HPDE6-E6E7 (cell line): ENCODE data around the gene BID.

ENCODE experiments used
- DNase-seq: peaks from one replicate; pipeline ENCODE4 v3.0.0; 2011; ENCODE audit warnings: missing footprints; ENCODE audit errors: extremely low spot score

The BID gene

DNA sequence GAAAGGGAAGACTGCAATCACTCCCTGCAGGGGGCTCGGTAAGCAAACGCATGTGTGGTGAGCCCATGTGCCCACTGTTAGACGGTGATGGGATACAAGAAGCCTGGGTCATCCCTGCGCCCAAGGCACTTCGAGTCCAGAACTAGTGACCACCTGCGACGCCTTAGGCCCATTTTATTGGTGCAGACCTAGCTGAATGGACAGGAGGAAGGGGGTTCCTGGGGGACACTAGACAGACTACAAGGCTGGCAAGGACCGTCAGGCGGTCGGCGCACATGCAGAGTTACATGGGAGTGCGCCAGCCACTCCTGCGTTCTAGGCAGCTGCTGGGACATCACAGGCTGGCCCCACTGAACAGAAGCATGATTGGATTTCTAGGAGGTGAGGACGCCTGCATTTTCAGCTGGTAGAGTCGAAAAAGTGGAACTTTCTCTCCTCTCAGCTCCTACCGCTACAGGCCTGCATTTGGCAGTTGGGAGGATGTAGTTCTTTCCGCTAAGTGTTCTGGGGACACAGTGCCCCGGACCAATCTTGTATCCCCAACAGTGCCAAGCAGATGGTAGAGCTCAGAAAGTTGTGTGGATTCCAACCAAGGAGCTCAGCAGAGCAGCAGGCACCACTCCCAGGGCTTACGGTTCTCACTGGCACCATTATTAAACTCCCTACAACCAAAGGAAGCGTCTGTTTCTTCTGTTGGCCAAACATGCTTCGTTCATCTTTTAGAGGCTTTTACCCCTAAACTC is 35.7 kb downstream of the BID start:
- no peak for DNase-seq

- no peak for DNase-seq
Observed at GRCh38 chr22:17734187-17734586, 40.1 kb downstream of the BID start.

DNA sequence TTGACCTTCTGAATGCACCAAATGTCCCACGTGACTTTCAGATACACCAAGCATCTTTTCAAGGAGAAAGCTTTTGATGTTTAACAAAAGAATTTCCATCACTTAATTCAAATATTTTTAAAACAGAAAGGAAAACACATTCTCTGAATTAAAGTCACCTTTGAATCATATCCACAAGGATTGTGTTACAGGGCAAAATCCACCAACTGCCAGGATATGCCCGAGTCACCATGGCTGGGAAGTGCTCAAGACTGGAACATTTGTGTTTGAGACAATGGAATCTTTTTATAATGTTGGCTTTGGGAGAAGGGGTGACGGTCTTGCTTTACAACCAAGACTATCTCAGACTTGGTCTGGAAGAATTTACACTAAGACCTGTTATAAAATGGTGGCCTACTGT is 40.8 kb downstream of the BID start:
- DNase-seq = no peak

DNA sequence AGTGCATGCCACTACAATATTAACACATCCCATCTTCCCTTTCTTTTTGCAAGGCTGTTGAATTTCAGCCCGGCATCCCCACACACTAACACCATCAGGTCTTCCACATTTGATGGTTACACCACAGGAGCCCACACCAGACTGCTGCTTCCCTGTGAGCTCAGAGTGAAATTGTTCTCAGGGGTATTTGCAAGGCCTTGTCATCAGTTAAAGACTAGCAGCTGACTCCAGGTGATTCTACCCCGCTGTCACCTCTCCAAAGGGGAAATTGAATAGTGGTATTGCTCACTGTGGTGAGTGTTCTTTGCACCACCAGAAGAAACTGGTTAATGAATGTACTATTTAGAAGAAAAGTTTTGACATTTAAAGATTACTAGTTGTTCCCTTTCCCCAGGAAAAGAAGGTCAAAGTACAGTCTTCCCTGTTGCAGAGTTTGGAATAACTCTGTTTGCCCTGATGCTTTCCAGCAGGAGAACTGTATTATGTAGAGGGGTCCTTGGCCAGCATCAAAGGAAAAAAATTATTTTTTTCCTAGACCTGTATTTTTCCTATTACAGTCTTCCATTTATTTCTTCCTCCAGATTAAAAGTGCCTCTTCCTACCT is 41.9 kb downstream of the BID start:
- DNase-seq = no peak

- no peak for DNase-seq
Observed at GRCh38 chr22:17729561-17729960, 44.7 kb downstream of the BID start.

DNA sequence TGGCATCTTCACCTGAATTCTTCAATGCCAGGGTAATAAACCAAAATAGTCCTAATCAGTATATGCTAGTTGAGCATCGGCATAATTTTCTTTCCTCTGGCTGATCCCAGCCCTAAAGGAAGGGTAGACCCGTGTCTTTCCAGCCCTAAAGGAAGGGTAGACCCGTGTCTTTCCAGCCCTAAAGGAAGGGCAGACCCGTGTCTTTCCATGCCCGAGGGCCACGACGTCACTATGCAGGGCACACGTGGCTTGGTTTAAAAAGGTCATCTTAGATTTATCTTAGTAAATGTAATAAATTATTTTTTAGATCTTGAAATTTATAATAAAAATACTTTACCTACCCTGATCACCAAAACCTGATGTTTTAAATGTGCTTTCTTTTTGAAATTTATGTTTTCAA is 45.5 kb downstream of the BID start:
- no peak for DNase-seq

DNA sequence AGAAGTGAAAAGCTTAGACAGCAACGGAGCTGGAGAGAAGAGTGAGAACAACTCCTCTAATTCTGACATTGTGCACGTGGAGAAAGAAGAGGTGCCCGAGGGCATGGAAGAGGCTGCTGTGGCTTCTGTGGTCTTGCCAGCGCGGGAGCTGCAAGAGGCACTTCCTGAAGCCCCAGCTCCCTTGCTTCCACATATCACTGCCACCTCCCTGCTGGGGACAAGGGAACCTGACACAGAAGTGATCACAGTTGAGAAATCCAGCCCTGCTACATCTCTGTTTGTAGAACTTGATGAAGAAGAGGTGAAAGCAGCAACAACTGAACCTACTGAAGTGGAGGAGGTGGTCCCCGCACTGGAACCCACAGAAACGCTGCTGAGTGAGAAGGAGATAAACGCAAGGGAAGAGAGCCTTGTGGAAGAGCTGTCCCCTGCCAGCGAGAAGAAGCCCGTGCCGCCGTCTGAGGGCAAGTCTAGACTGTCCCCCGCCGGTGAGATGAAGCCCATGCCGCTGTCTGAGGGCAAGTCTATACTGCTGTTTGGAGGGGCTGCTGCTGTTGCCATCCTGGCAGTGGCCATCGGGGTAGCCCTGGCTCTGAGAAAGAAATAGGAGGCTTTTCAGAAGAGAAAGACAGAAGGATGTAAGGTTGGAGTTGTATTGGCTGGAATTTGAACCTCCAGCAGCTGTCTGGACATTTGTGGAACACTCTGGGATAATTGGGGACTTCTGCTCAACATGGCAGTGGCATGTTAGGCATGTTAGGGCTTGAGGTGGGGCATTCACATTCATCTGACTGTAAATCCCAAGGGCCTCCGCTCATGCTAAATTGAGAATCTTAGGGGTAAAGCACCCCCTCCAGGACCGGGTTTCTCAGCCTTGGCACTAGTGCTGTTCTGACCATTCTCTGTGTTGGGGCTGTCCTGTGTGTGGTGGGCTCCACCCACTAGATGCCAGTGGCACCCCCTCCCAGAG is 47.1 kb downstream of the BID start:
- no peak for DNase-seq

GRCh38 chr22:17726006-17726927 is 48.0 kb downstream of the BID start:
- DNase-seq = no peak

DNA sequence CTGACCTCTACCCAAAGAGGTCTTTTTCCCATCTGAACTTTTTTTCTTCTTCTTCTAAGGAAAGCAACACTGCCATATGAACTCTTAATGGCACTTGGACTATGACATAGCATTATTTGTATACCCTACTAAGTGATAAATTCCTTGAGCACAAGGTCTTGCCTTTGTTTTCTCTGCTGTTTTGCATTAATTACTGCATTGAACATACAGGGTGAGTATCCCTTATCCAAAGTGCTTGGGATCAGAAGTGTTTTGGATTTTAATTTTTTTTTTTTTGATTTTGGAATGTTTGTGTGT is 48.8 kb downstream of the BID start:
- no peak for DNase-seq

GRCh38 chr22:17724678-17725499 is 49.4 kb downstream of the BID start:
- no peak for DNase-seq

DNA sequence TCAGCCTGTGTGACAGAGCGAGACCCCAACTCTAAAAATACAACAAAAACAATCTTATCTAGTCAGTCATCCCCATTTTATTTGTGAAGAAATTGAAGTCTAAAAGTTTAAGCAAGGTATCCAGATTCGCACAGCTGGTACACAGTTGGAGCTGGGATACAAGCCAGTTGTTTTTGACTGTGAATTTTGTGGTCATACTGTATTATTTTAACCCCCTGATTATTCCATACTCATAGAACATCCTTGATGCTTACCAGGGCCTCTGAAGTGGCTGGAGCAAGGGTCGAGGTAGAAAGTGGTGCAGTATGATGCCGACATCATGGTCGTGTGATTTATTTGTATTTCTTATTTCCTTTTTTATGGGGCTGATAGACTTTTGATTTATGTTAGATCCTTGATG is 50.0 kb downstream of the BID start:
- no peak for DNase-seq

DNA sequence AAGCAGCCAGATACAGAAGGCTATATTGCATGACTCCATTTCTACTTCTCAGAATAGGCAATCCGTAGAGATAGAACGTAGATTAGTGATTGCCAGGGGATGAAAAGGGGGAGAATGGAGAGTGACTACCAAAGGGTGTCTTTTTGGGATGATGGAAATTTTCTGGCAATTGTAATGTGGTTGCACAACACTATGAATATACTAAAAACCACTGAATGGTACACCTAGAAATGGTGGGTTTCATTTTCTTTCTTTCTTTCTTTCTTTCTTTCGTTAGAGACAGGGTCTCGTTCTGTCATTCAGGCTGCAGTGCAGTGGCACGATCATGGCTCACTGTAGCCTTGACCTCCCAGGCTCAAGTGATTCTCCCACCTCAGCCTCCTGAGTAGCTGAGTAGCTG is 54.4 kb downstream of the BID start:
- no peak for DNase-seq

DNA sequence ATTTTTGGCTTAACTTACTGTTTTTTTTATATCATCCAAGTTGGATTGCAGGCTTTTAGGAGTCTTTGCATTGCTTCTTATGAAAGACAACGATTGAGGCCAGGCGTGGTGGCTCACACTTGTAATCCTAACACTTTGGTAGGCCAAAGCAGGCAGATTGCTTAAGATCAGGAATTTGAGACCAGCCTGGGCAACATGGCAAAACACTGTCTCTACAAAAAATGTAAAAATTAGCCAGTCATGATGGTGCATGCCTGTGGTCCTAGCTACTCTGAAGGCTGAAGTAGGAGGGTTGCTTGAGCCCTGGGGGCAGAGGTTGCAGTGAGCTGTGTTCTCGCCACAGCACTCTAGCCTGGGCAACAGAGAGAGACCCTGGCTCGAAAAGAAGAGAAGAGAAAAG is 56.6 kb downstream of the BID start:
- DNase-seq = no peak

DNA sequence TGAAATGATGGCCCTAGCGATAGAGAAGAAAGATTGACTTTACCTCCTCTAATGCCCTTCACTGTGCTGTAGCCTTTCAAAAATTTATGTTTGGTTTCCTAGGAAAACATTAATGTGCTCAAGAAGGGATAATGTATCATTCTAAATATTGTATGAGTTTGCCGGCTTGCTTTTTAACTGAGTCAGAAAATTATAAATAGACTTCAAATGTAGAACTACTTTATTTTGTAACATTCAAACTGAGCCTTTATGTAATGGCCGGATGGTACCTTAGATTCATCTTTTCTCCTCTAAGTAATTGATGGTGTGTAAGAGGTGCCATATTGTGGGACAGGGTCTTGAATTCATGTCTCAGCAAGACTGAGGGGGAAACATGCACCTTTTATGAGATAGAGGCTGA is 57.7 kb downstream of the BID start:
- DNase-seq = no peak

GRCh38 chr22:17712441-17712840 is 61.8 kb downstream of the BID start:
- no peak for DNase-seq

- DNase-seq = no peak
Observed at GRCh38 chr22:17710023-17710422, 64.2 kb downstream of the BID start.

DNA sequence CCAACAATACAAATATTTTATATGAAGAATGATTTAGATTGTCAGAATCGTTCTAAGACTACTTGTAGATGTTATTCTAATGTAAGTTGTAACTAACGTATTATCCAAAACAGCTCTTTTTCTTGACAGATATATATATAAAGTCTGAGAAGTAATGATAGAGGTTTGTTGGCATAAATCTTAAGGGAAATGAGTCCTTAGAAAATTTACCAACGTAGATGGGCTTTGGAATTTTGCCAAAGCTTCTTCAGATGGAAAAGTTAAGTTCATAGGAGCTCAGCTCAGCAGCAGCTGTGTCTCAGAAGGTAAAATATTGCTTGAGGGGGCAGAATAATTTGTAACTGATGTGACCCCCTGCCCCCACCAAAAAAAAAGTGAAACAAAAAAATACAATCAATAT is 66.7 kb downstream of the BID start:
- DNase-seq = no peak

DNA sequence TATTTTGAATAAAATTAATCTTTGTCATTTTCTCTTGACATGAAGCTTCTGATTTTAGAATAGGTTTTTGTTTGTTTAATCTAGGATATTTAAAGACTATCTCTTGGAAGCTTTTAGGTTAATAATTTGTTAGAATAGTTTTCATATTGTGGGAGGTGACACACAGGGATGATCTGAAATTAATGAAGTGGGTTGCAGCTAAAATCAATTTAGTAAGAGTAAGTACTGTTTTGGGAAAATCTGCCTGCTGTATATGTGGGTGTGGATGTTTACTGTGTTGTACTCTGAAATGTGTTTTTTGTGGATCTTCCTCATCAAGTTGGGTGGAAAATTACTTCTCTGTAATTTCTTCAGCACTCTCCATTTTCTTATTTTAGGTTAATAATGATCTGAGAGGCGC is 67.3 kb downstream of the BID start:
- no peak for DNase-seq

DNA sequence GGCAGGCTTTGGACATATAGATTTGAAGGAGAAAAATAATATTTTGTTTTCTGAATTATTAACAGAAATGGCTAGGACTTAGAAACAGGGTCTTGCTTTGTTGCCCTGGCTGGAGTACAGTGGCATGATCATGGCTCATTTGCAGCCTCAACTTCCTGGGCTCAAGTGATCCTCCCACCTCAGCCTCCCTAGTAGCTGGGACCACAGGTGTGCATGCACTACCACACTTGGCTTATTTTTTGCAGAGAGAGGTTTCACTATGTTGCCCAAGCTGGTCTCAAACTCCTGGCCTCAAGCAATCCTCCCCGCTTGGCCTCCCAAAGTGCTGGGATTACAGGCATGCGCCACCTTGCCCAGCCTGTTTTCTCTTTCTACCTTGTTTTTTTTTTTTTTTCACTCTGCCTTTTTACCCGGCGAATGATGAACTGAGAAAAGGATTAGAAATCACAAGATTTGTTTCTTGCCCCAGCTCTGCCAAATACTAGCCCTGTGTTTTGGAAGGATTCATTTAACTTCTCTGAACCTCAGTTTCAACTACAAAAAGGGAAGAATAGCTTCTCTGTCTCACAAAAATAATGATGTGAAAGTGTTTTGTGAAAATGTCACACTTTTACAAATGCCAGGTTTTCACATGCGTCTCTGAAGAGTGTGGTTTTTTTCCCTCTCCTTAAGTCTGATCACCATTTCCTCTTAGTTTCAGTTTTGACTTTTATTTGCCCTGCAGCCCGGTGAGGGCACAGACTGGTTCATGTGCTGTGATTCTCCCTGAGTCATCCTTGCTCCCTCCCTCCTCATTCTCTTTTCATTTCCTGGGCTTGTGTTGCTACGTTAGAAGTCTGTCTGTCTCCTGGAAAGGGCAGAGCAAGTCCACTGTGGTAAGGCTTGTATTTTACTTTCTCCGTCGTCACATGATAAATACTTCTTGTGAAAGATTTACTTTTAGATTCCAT is 68.0 kb downstream of the BID start:
- peak; percentile 94 for DNase-seq

DNA sequence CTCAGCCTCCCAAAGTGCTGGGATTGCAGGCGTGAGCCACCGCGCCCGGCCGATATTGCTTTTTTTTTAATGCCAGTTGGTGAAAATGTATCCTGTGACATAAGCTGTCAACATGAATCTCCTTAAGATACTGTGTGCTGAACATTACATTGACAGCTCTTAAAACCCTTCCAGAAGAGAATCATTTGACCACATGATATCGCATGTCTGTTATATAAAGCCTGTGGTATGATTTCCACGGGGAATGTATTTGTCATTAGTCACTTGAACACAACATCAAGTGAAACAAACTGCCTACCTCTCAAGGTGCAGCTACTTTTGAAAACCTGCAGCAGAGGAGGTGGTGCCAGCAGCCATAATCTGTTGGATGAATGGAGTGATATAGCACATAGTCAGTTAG is 68.7 kb downstream of the BID start:
- DNase-seq = no peak
